Loucy (cell line): ENCODE measurements around the gene NDUFA8.

Experiments
- CTCF ChIP-seq: fragments of 200-600 bp; sonication (generic); conservative IDR thresholded peaks from 2 replicates; pipeline ENCODE4 v1.5.1; 2014; ENCODE audit warnings: mild to moderate bottlenecking, antibody characterized with exemption, low read length
- EZH2phosphoT487 ChIP-seq: fragments of 200-600 bp; IDR thresholded peaks from 2 replicates; pipeline ENCODE4 v1.6.1; 2018; ENCODE audit warnings: antibody characterized with exemption, mild to moderate bottlenecking, moderate library complexity, borderline replicate concordance

- TF ChIP-seq EZH2phosphoT487 (no peak), CTCF (no peak)
Measured at GRCh38 chr9:122172131-122172530, 12.6 kb upstream of the NDUFA8 start.
